ENCODE results near the gene SELENON.

DNA sequence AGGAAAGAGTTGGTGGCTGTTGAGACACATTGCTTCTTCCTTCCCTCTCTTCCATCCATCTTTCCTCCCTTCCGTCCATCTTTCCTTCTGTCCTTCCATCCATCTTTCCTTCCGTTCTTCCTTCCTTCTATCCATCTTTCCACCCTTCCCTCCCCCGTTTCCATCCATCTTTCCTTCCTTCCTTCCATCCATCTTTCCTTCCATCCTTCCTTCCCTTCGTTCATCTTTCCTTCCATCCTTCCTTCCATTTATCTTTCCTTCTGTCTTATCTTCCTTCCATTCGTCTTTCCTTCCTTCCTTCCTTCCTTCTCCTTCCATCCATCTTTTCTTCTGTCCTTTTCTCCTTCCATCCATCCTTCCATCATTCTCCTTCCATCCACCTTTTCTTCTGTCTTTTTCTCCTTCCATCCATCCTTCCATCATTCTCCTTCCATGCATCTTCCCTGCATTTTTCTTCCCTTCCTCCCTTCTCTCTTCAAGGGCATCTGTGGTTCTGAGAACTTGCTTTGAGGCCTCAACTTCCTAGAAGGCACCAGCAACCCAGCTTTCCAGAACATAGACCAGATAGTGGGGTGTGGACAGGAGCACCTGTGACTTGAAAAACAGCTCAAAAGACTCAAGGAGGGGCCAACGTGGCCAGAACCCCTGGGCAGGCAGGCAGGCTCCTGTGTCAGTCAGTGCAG, 48.9 kb upstream of the SELENON start:
- TF ChIP-seq, protein P1, sequence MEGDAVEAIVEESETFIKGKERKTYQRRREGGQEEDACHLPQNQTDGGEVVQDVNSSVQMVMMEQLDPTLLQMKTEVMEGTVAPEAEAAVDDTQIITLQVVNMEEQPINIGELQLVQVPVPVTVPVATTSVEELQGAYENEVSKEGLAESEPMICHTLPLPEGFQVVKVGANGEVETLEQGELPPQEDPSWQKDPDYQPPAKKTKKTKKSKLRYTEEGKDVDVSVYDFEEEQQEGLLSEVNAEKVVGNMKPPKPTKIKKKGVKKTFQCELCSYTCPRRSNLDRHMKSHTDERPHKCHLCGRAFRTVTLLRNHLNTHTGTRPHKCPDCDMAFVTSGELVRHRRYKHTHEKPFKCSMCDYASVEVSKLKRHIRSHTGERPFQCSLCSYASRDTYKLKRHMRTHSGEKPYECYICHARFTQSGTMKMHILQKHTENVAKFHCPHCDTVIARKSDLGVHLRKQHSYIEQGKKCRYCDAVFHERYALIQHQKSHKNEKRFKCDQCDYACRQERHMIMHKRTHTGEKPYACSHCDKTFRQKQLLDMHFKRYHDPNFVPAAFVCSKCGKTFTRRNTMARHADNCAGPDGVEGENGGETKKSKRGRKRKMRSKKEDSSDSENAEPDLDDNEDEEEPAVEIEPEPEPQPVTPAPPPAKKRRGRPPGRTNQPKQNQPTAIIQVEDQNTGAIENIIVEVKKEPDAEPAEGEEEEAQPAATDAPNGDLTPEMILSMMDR (IDR thresholded peaks at IDR 0.05; ENCODE audit: low read depth, low read length, missing input control): no peak
- no peak for TF ChIP-seq RAD21 (IDR thresholded peaks at IDR 0.05)
- no peak for TF ChIP-seq MAX (IDR thresholded peaks at IDR 0.05)
- no peak for TF ChIP-seq ATF3 (IDR thresholded peaks at IDR 0.05)
- TF ChIP-seq, protein P2, sequence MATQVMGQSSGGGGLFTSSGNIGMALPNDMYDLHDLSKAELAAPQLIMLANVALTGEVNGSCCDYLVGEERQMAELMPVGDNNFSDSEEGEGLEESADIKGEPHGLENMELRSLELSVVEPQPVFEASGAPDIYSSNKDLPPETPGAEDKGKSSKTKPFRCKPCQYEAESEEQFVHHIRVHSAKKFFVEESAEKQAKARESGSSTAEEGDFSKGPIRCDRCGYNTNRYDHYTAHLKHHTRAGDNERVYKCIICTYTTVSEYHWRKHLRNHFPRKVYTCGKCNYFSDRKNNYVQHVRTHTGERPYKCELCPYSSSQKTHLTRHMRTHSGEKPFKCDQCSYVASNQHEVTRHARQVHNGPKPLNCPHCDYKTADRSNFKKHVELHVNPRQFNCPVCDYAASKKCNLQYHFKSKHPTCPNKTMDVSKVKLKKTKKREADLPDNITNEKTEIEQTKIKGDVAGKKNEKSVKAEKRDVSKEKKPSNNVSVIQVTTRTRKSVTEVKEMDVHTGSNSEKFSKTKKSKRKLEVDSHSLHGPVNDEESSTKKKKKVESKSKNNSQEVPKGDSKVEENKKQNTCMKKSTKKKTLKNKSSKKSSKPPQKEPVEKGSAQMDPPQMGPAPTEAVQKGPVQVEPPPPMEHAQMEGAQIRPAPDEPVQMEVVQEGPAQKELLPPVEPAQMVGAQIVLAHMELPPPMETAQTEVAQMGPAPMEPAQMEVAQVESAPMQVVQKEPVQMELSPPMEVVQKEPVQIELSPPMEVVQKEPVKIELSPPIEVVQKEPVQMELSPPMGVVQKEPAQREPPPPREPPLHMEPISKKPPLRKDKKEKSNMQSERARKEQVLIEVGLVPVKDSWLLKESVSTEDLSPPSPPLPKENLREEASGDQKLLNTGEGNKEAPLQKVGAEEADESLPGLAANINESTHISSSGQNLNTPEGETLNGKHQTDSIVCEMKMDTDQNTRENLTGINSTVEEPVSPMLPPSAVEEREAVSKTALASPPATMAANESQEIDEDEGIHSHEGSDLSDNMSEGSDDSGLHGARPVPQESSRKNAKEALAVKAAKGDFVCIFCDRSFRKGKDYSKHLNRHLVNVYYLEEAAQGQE (IDR thresholded peaks at IDR 0.05): no peak
- no peak for TF ChIP-seq YY1 (IDR thresholded peaks at IDR 0.05)
- no peak for TF ChIP-seq HNF4G (IDR thresholded peaks at IDR 0.05)
- no peak for TF ChIP-seq JUND (IDR thresholded peaks at IDR 0.05)
- TF ChIP-seq TAF1 (conservative IDR thresholded peaks at IDR 0.05): no peak
- TF ChIP-seq EGR1 (IDR thresholded peaks at IDR 0.05; ENCODE audit: low read depth in 2 of 2): no peak
- no peak for TF ChIP-seq ZBTB33 (IDR thresholded peaks at IDR 0.05)
- TF ChIP-seq RXRA (IDR thresholded peaks at IDR 0.05): no peak

Measured in liver (tissue), 3 donors.